SU-DHL-6 (cell line): Measurements from ENCODE around the gene PDCD11.

Experiments
- H2AFZ ChIP-seq: fragments of 200-600 bp; sonication (generic); 2 replicates; pipeline ENCODE4 v1.6.1; 2014; ENCODE audit warnings: low read depth, mild to moderate bottlenecking, moderate library complexity, mixed read lengths, antibody characterized with exemption, low read length; ENCODE audit not compliant: severe bottlenecking
- H3F3A ChIP-seq: fragments of 200-600 bp; shearing (Covaris generic); 2 replicates; pipeline ENCODE4 v1.6.0; 2016; ENCODE audit warnings: antibody characterized with exemption, mild to moderate bottlenecking; ENCODE audit not compliant: insufficient read depth
- H3K27ac ChIP-seq: fragments of 200-600 bp; sonication (generic); 2 replicates; pipeline ENCODE4 v1.5.1; 2016; ENCODE audit warnings: low read depth, mild to moderate bottlenecking, low read length, moderate library complexity, mixed read lengths
- H3K27me3 ChIP-seq: fragments of 200-600 bp; sonication (generic), shearing (Covaris generic); 2 replicates; pipeline ENCODE4 v1.6.0; 2014; ENCODE audit warnings: mild to moderate bottlenecking, low read length
- H3K36me3 ChIP-seq: fragments of 200-600 bp; sonication (generic); 2 replicates; pipeline ENCODE4 v1.6.1; 2014; ENCODE audit warnings: mild to moderate bottlenecking, low read length, mixed read lengths
- H3K4me2 ChIP-seq: fragments of 300-600, 200-600 bp; shearing (Covaris generic), sonication (generic); 2 replicates; pipeline ENCODE4 v1.6.0; 2014; ENCODE audit warnings: low read length, low read depth, mild to moderate bottlenecking; ENCODE audit not compliant: poor library complexity, severe bottlenecking
- H3K4me3 ChIP-seq: fragments of 200-600 bp; sonication (generic); 2 replicates; pipeline ENCODE4 v1.5.1; 2014; ENCODE audit warnings: antibody characterized with exemption, low read length, mild to moderate bottlenecking, mixed read lengths; ENCODE audit not compliant: insufficient read depth, poor library complexity, severe bottlenecking
- H3K79me2 ChIP-seq: fragments of 200-600 bp; sonication (generic); 2 replicates; pipeline ENCODE4 v1.6.1; 2014; ENCODE audit warnings: mild to moderate bottlenecking, low read length, moderate library complexity; ENCODE audit not compliant: insufficient read depth
- H3K9ac ChIP-seq: fragments of 200-600 bp; sonication (generic); 2 replicates; pipeline ENCODE4 v1.7.0; 2014; ENCODE audit warnings: mild to moderate bottlenecking, low read length
- H3K9me2 ChIP-seq: fragments of 200-600 bp; sonication (generic); replicated peaks from 2 replicates; pipeline ENCODE4 v1.6.1; 2014; ENCODE audit warnings: low read length; ENCODE audit not compliant: insufficient read depth
- H3K9me3 ChIP-seq: fragments of 200-600 bp; sonication (generic); 2 replicates; pipeline ENCODE4 v1.6.1; 2014; ENCODE audit warnings: low read length, mixed read lengths; ENCODE audit not compliant: insufficient read depth
- H4K20me1 ChIP-seq: fragments of 200-600 bp; sonication (generic); 2 replicates; pipeline ENCODE4 v1.6.1; 2014; ENCODE audit warnings: low read depth, mild to moderate bottlenecking, antibody characterized with exemption, low read length, moderate library complexity, mixed read lengths
- CTCF ChIP-seq: fragments of 200-600 bp; sonication (generic); IDR thresholded peaks from one replicate; pipeline ENCODE4 v1.5.1; 2017; ENCODE audit warnings: antibody characterized with exemption, mild to moderate bottlenecking, low read length, moderate library complexity; ENCODE audit not compliant: insufficient read depth, poor library complexity, severe bottlenecking
- EZH2phosphoT487 ChIP-seq: fragments of 200-600 bp; sonication (generic), shearing (Covaris generic); conservative IDR thresholded peaks from 2 replicates; pipeline ENCODE4 v1.6.1; 2018; ENCODE audit warnings: mild to moderate bottlenecking, antibody characterized with exemption, low read length, moderate library complexity, mixed read lengths

PDCD11 gene

GRCh38 chr10:103463499-103463898, 67.1 kb downstream of the PDCD11 start:
- Histone ChIP-seq H3K79me2 (no peaks in the 10 kb centered on the region), H3K9me2 (no peaks in the 10 kb centered on the region), H4K20me1 (no peaks in the 10 kb centered on the region), H3F3A (peaks cover 6% of the 10 kb centered on the region), H2AFZ (no peak overlapping the region), H3K9ac (no peak overlapping the region), H3K36me3 (no peaks in the 10 kb centered on the region), H3K9me3 (no peaks in the 10 kb centered on the region), H3K4me2 (no peak overlapping the region), H3K27me3 (no peaks in the 10 kb centered on the region), H3K4me3 (no peak overlapping the region), H3K27ac (no peak overlapping the region)
- TF ChIP-seq EZH2phosphoT487 (no peak), CTCF (no peak)

- no peaks in the 10 kb centered on the region for H3K9me3 ChIP-seq
- H4K20me1 ChIP-seq = no peaks in the 10 kb centered on the region
- H3K36me3 ChIP-seq = no peaks in the 10 kb centered on the region
- peaks cover 9% of the 10 kb centered on the region for H3F3A ChIP-seq
- no peaks in the 10 kb centered on the region for H3K9me2 ChIP-seq
- no peaks in the 10 kb centered on the region for H3K79me2 ChIP-seq
- no peak overlapping the region for H3K4me2 ChIP-seq
- no peak overlapping the region for H3K9ac ChIP-seq
- H2AFZ ChIP-seq = no peak overlapping the region
- H3K4me3 ChIP-seq = no peak overlapping the region
- no peak overlapping the region for H3K27ac ChIP-seq
- no peaks in the 10 kb centered on the region for H3K27me3 ChIP-seq
- TF ChIP-seq EZH2phosphoT487 (no peak), CTCF (no peak)
Measured at GRCh38 chr10:103465411-103466179, 69.2 kb downstream of the PDCD11 start.

GRCh38 chr10:103466734-103467133, 70.3 kb downstream of the PDCD11 start:
- H3K4me3 ChIP-seq = no peak overlapping the region
- no peaks in the 10 kb centered on the region for H3K36me3 ChIP-seq
- H3K9me2 ChIP-seq = no peaks in the 10 kb centered on the region
- no peaks in the 10 kb centered on the region for H3K27me3 ChIP-seq
- H3K9ac ChIP-seq = 0 out of 2 replicates have a peak overlapping the region, but pooled peaks have one; percentile 31
- H3K4me2 ChIP-seq = peak overlapping the region; percentile 31
- no peaks in the 10 kb centered on the region for H4K20me1 ChIP-seq
- H3K27ac ChIP-seq = peak overlapping the region; percentile 68
- no peak for TF ChIP-seq EZH2phosphoT487
- TF ChIP-seq CTCF = no peak
- H2AFZ ChIP-seq = no peak overlapping the region
- H3K9me3 ChIP-seq = no peaks in the 10 kb centered on the region
- no peaks in the 10 kb centered on the region for H3K79me2 ChIP-seq
- peaks cover 17% of the 10 kb centered on the region for H3F3A ChIP-seq
